K562 (cell line): ENCODE data around the gene TAL1. TPM values are rescaled to one million over a fixed set of nuclear protein-coding genes. Genes with fewer than 3 reads are reported as not detected.

Source experiments
- ASH1L ChIP-seq: fragments of 450-650 bp; IDR thresholded peaks from 2 replicates; pipeline ENCODE4 v1.6.1; 2018; ENCODE audit warnings: borderline replicate concordance, mild to moderate bottlenecking, low read depth; ENCODE audit not compliant: partially characterized antibody
- ATF4 ChIP-seq: fragments of 450-650 bp; formaldehyde crosslinking; IDR thresholded peaks from 2 replicates; pipeline ENCODE4 v1.4.0; 2022; ENCODE audit warnings: mild to moderate bottlenecking, moderate library complexity
- CEBPB ChIP-seq: fragments of 450-650 bp; IDR thresholded peaks from 2 replicates; pipeline ENCODE4 v1.6.1; 2016; ENCODE audit warnings: missing genetic modification characterization, missing compliant biosample characterization
- COPS2 ChIP-seq: fragments of 450-650 bp; conservative IDR thresholded peaks from 2 replicates; pipeline ENCODE4 v1.6.1; 2016; ENCODE audit warnings: mild to moderate bottlenecking, moderate library complexity
- CREM ChIP-seq: IDR thresholded peaks from 2 replicates; pipeline ENCODE4 v1.6.1; 2014; ENCODE audit warnings: antibody characterized with exemption, low read depth
- FOXJ2 ChIP-seq: fragments of 200-800 bp; sonication (Bioruptor generic); IDR thresholded peaks from 2 replicates; pipeline ENCODE4 v1.6.1; 2016; ENCODE audit warnings: missing genetic modification characterization, missing compliant biosample characterization
- GATAD2B ChIP-seq: fragments of 450-650 bp; IDR thresholded peaks from 2 replicates; pipeline ENCODE4 v1.6.1; 2017; ENCODE audit warnings: mild to moderate bottlenecking, borderline replicate concordance
- GTF2A2 ChIP-seq: IDR thresholded peaks from 2 replicates; pipeline ENCODE4 v1.6.1; 2016; ENCODE audit warnings: mild to moderate bottlenecking, missing genetic modification characterization, missing compliant biosample characterization
- IFI16 ChIP-seq: fragments of 250-450 bp; sonication (Bioruptor Pico); IDR thresholded peaks from 2 replicates; pipeline ENCODE4 v2.1.2; 2022; ENCODE audit warnings: mild to moderate bottlenecking, inconsistent platforms
- JUNB ChIP-seq: fragments of 450-650 bp; formaldehyde crosslinking; conservative IDR thresholded peaks from 2 replicates; pipeline ENCODE4 v1.4.0; 2020; ENCODE audit warnings: mild to moderate bottlenecking
- KLF10 ChIP-seq: fragments of 250-450 bp; sonication (Bioruptor Pico); IDR thresholded peaks from 2 replicates; pipeline ENCODE4 v1.6.1; 2021; ENCODE audit warnings: matching md5 sums
- KLF16 ChIP-seq: IDR thresholded peaks from 2 replicates; pipeline ENCODE4 v1.6.1; 2016; ENCODE audit warnings: antibody characterized with exemption
- MYNN ChIP-seq, 2 experiments: sonication (generic); formaldehyde crosslinking in 1 of 2; IDR thresholded peaks; 2 replicates each; pipeline versions ENCODE4 v1.5.0 to v1.6.1; 2016 to 2020; ENCODE audit warnings: antibody characterized with exemption in 1 of 2, missing genetic modification reagents in 1 of 2
- NCOA6 ChIP-seq: fragments of 450-650 bp; IDR thresholded peaks from 2 replicates; pipeline ENCODE4 v1.6.1; 2017; ENCODE audit warnings: mild to moderate bottlenecking
- POLR2A ChIP-seq: fragments of 450-650 bp; conservative IDR thresholded peaks from 2 replicates; pipeline ENCODE4 v1.6.1; 2016
- SMAD4 ChIP-seq: fragments of 250-450 bp; sonication (Bioruptor Pico); conservative IDR thresholded peaks from 2 replicates; pipeline ENCODE4 v1.8.0; 2021; ENCODE audit warnings: inconsistent platforms, mild to moderate bottlenecking, moderate library complexity
- SMARCC2 ChIP-seq: fragments of 450-650 bp; IDR thresholded peaks from 2 replicates; pipeline ENCODE4 v1.6.1; 2017; ENCODE audit warnings: antibody characterized with exemption, moderate library complexity, mild to moderate bottlenecking, low read depth
- TFAP4 ChIP-seq: sonication (generic); formaldehyde crosslinking; IDR thresholded peaks from 2 replicates; pipeline ENCODE4 v1.8.0; 2022; ENCODE audit warnings: missing genetic modification reagents, mild to moderate bottlenecking, moderate library complexity, borderline replicate concordance
- TOE1 ChIP-seq, 2 experiments: fragments of 450-650 bp in 1 of 2; sonication (generic) in 1 of 2; formaldehyde crosslinking in 1 of 2; IDR thresholded peaks; 2 replicates each; pipeline versions ENCODE4 v1.7.1 to v1.8.0; 2016 to 2022; ENCODE audit warnings: borderline replicate concordance in 2 of 2, mild to moderate bottlenecking in 2 of 2, antibody characterized with exemption in 1 of 2, inconsistent platforms in 1 of 2, low read depth in 1 of 2, missing genetic modification reagents in 1 of 2, moderate library complexity in 1 of 2
- TRIM25 ChIP-seq: fragments of 450-650 bp; IDR thresholded peaks from 2 replicates; pipeline ENCODE4 v1.7.0; 2016; ENCODE audit warnings: borderline replicate concordance
- ZBTB1 ChIP-seq: sonication (generic); formaldehyde crosslinking; IDR thresholded peaks from 2 replicates; pipeline ENCODE4 v1.8.1; 2023; ENCODE audit warnings: missing genetic modification reagents, low read depth, mild to moderate bottlenecking, borderline replicate concordance
- ZKSCAN3 ChIP-seq: fragments of 250-450 bp; sonication (Bioruptor Pico); IDR thresholded peaks from 2 replicates; pipeline ENCODE4 v1.4.0; 2020
- ZNF277 ChIP-seq: fragments of 250-450 bp; sonication (Bioruptor Pico); IDR thresholded peaks from 2 replicates; pipeline ENCODE4 v1.8.0; 2022; ENCODE audit warnings: inconsistent platforms, mild to moderate bottlenecking, moderate library complexity, borderline replicate concordance
- polyA plus RNA-seq, 8 experiments: library from polyadenylated mRNA; depleted of rRNA in 4 of 8; stranded (reverse) in 5 of 8; unstranded in 3 of 8; fragments of >200 nt; fragmentation: Nextera tagmentation in 2 of 8; fragmentation: Illumina TruSeq in 1 of 8; extraction: Ambion mirVana in 2 of 8; extraction: Trizol in 1 of 8; gene quantifications; 2 replicates each; pipeline versions ENCODE4 v1.2.1 to v1.2.3, GENCODE V29; 2011 to 2014; ENCODE audit warnings: inconsistent platforms in 1 of 8, missing spikeins in 1 of 8
- total RNA-seq, 7 experiments: library from RNA; depleted of rRNA in 6 of 7; stranded (reverse); fragments of >200 nt in 6 of 7; fragmentation: Illumina TruSeq in 2 of 7; extraction: Trizol in 2 of 7; gene quantifications; 2 replicates each; pipeline versions ENCODE4 v1.2.1 to v1.2.3, GENCODE V29; 2011 to 2021; ENCODE audit warnings: low replicate concordance in 1 of 7

TAL1 gene
- total and polyA plus RNA-seq, 9 of the 15 experiments (the other 6 are each of a cell fraction or from before 2014, with no cell fraction given) = 18.5 to 106 (median 59.7) TPM

GRCh38 chr1:47181095-47181954, 50.7 kb downstream of the TAL1 start (continued):
- TF ChIP-seq JUNB (CRISPR knock-in tag) (no peak), TRIM25 (no peak), ZKSCAN3 (CRISPR knock-in tag) (peak; percentile 12; the same call in 1 of the 2 replicates), TOE1 (IDR thresholded peaks at IDR 0.05; ENCODE audit: borderline replicate concordance) (peak; percentile 93), TOE1 (CRISPR knock-in tag; IDR thresholded peaks at IDR 0.05; ENCODE audit: borderline replicate concordance, low read depth) (0 out of 2 replicates have a peak, but pooled peaks have one; percentile 61), KLF10 (no peak), CREM (peak; percentile 87), ZBTB1 (CRISPR knock-in tag) (no peak), FOXJ2 (peak; percentile 91), ZNF277 (no peak), IFI16 (0 out of 2 replicates have a peak, but pooled peaks have one; percentile 10), MYNN (IDR thresholded peaks at IDR 0.05) (peak; percentile 98), MYNN (CRISPR knock-in tag; IDR thresholded peaks at IDR 0.05) (no peak), CEBPB (tag) (peak; percentile 93), TFAP4 (CRISPR knock-in tag) (peak; percentile 100), GTF2A2 (no peak), GATAD2B (peak; percentile 99), ATF4 (peak; percentile 95), KLF16 (peak; percentile 100), NCOA6 (no peak), SMAD4 (CRISPR knock-in tag) (peak; percentile 100), SMARCC2 (peak; percentile 100), POLR2A (no peak), COPS2 (no peak), ASH1L (no peak)
